ENCODE measurements around the gene SERP2.

GRCh38 chr13:44437356-44438233, 64.0 kb downstream of the SERP2 start:
- TF ChIP-seq, protein P1, sequence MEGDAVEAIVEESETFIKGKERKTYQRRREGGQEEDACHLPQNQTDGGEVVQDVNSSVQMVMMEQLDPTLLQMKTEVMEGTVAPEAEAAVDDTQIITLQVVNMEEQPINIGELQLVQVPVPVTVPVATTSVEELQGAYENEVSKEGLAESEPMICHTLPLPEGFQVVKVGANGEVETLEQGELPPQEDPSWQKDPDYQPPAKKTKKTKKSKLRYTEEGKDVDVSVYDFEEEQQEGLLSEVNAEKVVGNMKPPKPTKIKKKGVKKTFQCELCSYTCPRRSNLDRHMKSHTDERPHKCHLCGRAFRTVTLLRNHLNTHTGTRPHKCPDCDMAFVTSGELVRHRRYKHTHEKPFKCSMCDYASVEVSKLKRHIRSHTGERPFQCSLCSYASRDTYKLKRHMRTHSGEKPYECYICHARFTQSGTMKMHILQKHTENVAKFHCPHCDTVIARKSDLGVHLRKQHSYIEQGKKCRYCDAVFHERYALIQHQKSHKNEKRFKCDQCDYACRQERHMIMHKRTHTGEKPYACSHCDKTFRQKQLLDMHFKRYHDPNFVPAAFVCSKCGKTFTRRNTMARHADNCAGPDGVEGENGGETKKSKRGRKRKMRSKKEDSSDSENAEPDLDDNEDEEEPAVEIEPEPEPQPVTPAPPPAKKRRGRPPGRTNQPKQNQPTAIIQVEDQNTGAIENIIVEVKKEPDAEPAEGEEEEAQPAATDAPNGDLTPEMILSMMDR (conservative IDR thresholded peaks at IDR 0.05; ENCODE audit: low read depth, low read length) = peak; percentile 68
- TF ChIP-seq EZH2phosphoT487 (IDR thresholded peaks at IDR 0.05; ENCODE audit: borderline replicate concordance, low read length) = no peak

All from PC-3 (cell line).